ENCODE results near the gene NR1D2. TPM values are rescaled to one million over a fixed set of nuclear protein-coding genes. Genes with fewer than 3 reads are reported as not detected.

The NR1D2 gene
- total RNA-seq, 6 donors from 2014 or later, result 19.6 to 52.4 (median 38.9) TPM

GRCh38 chr3:23945913-23946687 is 1.0 kb downstream of the NR1D2 start:
- no peaks in the 10 kb centered on the region for H3K9me3 ChIP-seq
- H3K27me3 ChIP-seq, result no peaks in the 10 kb centered on the region
- ATAC-seq (ENCODE audit: low FRiP score in 2 of 2), result peak; percentile 96
- H3K27ac ChIP-seq, result peak overlapping the region; percentile 87 to 100 (median 99)
- peak in 3 of 6 experiments; percentile 19 to 34 (median 22) for TF ChIP-seq CTCF (IDR thresholded peaks at IDR 0.05)
- TF ChIP-seq POLR2A (IDR thresholded peaks at IDR 0.05), result peak in 3 of 4 donors; percentile 43 to 75 (median 59)
- TF ChIP-seq POLR2AphosphoS5 (IDR thresholded peaks at IDR 0.05), result peak; percentile 76 to 86
- TF ChIP-seq EP300 (IDR thresholded peaks at IDR 0.05), result peak in 2 of 4 donors; percentile 73 to 87
- peak; percentile 97 to 100 for DNase-seq
- WGBS, 2 donors, result 0% methylated on average over 9 to 21 of the region's 87 CpGs
- H3K4me3 ChIP-seq, result peak overlapping the region; percentile 59 to 95 (median 80)
- peaks cover 32 to 49% (median 40%) of the 10 kb centered on the region in 4 donors for H3K4me1 ChIP-seq
- H3K36me3 ChIP-seq, result no peaks in the 10 kb centered on the region

- no peak for DNase-seq
- TF ChIP-seq CTCF (IDR thresholded peaks at IDR 0.05) (no peak), POLR2A (IDR thresholded peaks at IDR 0.05) (no peak), POLR2AphosphoS5 (IDR thresholded peaks at IDR 0.05) (no peak), EP300 (IDR thresholded peaks at IDR 0.05) (no peak)
- ATAC-seq (ENCODE audit: low FRiP score in 2 of 2), result no peak
- 81 to 100% methylated on average over 2 of the region's 2 CpGs for WGBS, 2 donors
- H3K36me3 ChIP-seq, result no peaks in the 10 kb centered on the region
- no peaks in the 10 kb centered on the region for H3K9me3 ChIP-seq
- H3K27me3 ChIP-seq, result no peaks in the 10 kb centered on the region
- peak overlapping the region in 1 of 4 donors; percentile 64 for H3K27ac ChIP-seq
- peaks cover 39 to 66% (median 53%) of the 10 kb centered on the region in 4 donors for H3K4me1 ChIP-seq
- H3K4me3 ChIP-seq, result no peak overlapping the region
Measured at GRCh38 chr3:23948761-23949160, 3.7 kb downstream of the NR1D2 start.

GRCh38 chr3:23949784-23950183 is 4.7 kb downstream of the NR1D2 start:
- ATAC-seq (ENCODE audit: low FRiP score in 2 of 2), result no peak
- peak overlapping the region in 1 of 4 donors; percentile 22 for H3K4me3 ChIP-seq
- H3K27ac ChIP-seq, result peak overlapping the region in 3 of 4 donors; percentile 46 to 64 (median 58)
- no peak for TF ChIP-seq CTCF (IDR thresholded peaks at IDR 0.05)
- no peak for TF ChIP-seq EP300 (IDR thresholded peaks at IDR 0.05)
- no peak for TF ChIP-seq POLR2AphosphoS5 (IDR thresholded peaks at IDR 0.05)
- TF ChIP-seq POLR2A (IDR thresholded peaks at IDR 0.05), result no peak
- H3K36me3 ChIP-seq, result peaks cover 0 to 4% (median 0%) of the 10 kb centered on the region in 4 donors
- peaks cover 32 to 75% (median 54%) of the 10 kb centered on the region in 4 donors for H3K4me1 ChIP-seq
- no peaks in the 10 kb centered on the region for H3K9me3 ChIP-seq
- DNase-seq, result peak in 1 of 2 donors; percentile 75
- H3K27me3 ChIP-seq, result no peaks in the 10 kb centered on the region

GRCh38 chr3:23950293-23950692 is 5.2 kb downstream of the NR1D2 start:
- peak overlapping the region in 3 of 4 donors; percentile 46 to 64 (median 58) for H3K27ac ChIP-seq

More at GRCh38 chr3:23950293-23950692, 5.2 kb downstream of the NR1D2 start:
- ATAC-seq (ENCODE audit: low FRiP score in 2 of 2) (no peak), DNase-seq (no peak)
- TF ChIP-seq EP300 (IDR thresholded peaks at IDR 0.05), result no peak
- no peak for TF ChIP-seq POLR2A (IDR thresholded peaks at IDR 0.05)
- TF ChIP-seq POLR2AphosphoS5 (IDR thresholded peaks at IDR 0.05), result no peak
- TF ChIP-seq CTCF (IDR thresholded peaks at IDR 0.05), result no peak
- Histone ChIP-seq H3K9me3 (no peaks in the 10 kb centered on the region), H3K36me3 (peaks cover 0 to 6% (median 0%) of the 10 kb centered on the region in 4 donors), H3K4me1 (peaks cover 32 to 75% (median 55%) of the 10 kb centered on the region in 4 donors), H3K27me3 (no peaks in the 10 kb centered on the region), H3K4me3 (peak overlapping the region in 1 of 4 donors; percentile 22)

Measured in upper lobe of left lung (tissue), 6 donors.